Retinal pigment epithelial cell (primary cell): Measurements from ENCODE around the gene CACNA1G.

Experiments used
- DNase-seq: peaks from one replicate; pipeline ENCODE4 v3.0.0-alpha.2; 2010; ENCODE audit warnings: low read depth
- H3K4me3 ChIP-seq: 2 replicates; pipeline ENCODE4 v1.5.1; 2011; ENCODE audit warnings: mild to moderate bottlenecking, low read length, control low read depth, moderate library complexity
- TF ChIP-seq, protein P1 (sequence below): conservative IDR thresholded peaks from 2 replicates; pipeline ENCODE4 v1.5.1; 2011; ENCODE audit warnings: low read depth, low read length, control low read depth, inconsistent platforms

CACNA1G gene

DNA sequence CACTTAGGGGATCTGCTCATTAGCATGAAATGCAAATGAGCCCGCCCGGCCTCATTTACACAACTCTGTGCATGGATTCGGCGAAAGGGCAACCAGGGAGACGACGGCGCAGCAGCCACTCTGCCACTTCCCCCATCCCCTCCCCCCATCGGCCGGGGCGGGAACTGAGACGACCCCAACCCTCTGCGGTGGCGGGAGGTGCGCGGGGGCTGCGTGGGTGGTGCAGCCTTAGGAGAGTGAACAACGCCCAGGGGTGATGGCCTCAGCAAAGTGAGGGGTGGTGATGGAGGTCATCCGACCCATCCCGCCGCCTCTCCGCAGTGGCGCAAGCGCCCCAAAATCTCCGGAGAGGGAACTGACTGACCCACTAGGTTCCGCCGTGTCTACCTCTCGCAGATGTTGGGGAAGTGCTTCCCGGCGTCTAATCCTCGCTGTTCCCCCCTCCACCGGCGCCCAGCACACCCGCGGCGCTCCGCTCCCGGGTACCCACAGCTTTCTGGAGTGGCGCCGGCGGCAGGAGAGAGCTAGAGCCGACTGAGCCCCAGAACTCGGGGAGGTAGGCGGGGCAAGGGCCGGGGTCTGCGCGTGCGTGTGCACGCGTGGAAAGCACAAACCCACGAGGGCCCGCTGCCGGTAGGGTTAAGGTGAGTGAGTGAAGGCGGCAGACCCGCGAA lies 1.4 kb upstream of the CACNA1G start:
- no peak overlapping the region for H3K4me3 ChIP-seq
- no peak for DNase-seq
- TF ChIP-seq, protein P1, sequence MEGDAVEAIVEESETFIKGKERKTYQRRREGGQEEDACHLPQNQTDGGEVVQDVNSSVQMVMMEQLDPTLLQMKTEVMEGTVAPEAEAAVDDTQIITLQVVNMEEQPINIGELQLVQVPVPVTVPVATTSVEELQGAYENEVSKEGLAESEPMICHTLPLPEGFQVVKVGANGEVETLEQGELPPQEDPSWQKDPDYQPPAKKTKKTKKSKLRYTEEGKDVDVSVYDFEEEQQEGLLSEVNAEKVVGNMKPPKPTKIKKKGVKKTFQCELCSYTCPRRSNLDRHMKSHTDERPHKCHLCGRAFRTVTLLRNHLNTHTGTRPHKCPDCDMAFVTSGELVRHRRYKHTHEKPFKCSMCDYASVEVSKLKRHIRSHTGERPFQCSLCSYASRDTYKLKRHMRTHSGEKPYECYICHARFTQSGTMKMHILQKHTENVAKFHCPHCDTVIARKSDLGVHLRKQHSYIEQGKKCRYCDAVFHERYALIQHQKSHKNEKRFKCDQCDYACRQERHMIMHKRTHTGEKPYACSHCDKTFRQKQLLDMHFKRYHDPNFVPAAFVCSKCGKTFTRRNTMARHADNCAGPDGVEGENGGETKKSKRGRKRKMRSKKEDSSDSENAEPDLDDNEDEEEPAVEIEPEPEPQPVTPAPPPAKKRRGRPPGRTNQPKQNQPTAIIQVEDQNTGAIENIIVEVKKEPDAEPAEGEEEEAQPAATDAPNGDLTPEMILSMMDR: no peak

DNA sequence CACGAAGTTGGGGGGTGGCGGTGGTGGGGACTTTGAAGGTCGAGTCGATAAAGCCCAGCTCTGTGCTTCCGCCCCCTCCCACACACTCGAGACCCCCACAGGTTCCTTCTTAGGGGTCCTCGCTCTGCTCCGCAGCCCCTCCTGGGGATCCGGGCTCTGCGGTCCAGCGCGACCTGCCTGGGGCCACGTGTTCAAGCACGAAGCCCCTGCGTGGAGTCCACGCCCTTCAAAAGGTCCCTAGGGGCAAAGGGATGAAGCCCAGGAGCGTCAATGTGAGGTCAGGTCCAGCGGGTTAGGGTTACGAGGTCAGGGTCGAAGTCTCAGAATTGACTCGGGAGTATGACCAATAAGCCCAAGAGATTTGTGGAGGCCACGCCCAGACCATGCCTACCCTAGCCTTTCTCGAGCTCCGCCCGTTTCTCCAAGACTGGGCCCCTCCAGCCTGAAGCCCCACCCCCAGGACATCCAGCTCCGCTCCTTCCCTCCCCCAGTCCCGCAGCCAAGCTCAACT lies 786 bp upstream of the CACNA1G start:
- H3K4me3 ChIP-seq: peak overlapping the region; percentile 30
- DNase-seq: no peak
- TF ChIP-seq, protein P1: no peak

- no peak for DNase-seq
- H3K4me3 ChIP-seq: no peak overlapping the region
- TF ChIP-seq, protein P1: no peak
These were observed 623 bp downstream of the CACNA1G start for GRCh38 chr17:50560931-50561745.

- TF ChIP-seq, protein P1: no peak
- DNase-seq: no peak
- H3K4me3 ChIP-seq: no peak overlapping the region
These were observed 1.2 kb downstream of the CACNA1G start for GRCh38 chr17:50561746-50562141.

DNA sequence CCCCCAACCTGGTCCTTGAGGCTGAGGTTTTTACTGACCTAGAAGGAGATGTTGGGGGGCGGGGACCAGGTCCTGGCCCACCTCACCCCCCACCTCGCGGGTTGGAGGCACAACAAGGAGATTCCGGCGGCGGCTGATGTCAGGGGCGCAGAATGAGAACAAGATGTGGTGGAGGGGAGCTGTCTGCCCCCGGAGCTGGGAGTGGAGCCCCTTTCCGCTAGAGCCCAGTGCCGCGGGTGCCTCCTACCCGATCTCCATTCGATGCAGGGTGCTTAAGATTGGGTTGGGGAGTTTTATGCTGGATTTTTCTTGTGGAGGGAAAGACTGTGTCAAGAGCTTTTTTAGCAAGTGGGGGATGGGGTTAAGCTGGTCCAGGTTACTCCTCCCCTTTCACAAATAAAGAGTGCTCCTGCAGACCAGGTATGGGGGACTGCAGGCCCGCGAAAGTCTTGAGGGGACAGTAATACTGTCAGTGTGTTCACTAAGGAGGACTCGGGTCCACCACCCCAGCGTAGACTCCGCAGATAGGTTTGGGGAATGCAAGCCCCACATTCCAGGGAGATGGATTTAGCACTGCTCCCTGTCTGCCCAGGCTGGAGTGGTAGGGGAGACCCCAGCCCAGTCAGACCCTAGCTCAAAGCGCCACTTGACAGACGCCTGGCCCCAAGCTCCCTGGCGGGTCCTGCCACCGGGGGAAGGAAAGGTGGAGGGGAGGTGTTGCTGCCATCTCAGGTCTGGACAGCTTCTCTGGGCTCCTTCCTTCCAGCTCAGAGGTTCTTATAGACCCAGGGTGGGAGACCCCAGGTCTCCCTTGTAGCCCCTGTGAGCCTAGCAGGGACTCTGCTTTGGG lies 2.0 kb downstream of the CACNA1G start:
- TF ChIP-seq, protein P1: no peak
- no peak overlapping the region for H3K4me3 ChIP-seq
- DNase-seq: no peak

DNA sequence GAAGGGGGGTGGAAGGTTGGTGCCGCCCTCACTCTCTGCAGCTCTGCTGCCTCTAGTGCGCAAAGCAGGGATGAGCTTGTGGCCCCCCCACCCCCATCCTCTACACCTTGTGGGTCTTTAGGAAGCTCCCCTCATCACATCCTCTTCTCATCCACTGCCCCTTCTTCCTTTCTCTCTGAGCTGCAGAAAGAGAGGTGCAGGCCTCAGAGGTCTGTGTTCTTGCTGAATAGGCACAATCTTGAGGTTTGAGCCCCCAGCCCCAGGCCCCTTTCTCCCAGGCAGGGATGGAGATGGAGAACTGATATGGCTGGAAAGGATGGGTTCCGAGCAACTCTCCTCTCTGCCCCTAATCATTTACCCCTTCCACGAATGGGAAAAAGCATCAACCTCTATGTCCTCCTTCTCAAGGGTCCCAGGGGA lies 2.6 kb downstream of the CACNA1G start:
- H3K4me3 ChIP-seq: no peak overlapping the region
- DNase-seq: no peak
- TF ChIP-seq, protein P1: no peak
